ENCODE data around the gene PPARG. TPM values are rescaled to one million over a fixed set of nuclear protein-coding genes. Genes with fewer than 3 reads are reported as not detected.

PPARG gene
- total RNA-seq, 2 experiments from 2014 or later = 0.52 to 0.55 TPM

- no peak for DNase-seq
- H3K27me3 Mint-ChIP-seq = peaks cover 57% of the 10 kb centered on the region
- H3K27ac Mint-ChIP-seq = no peak overlapping the region
- H3K9me3 Mint-ChIP-seq = no peaks in the 10 kb centered on the region
- ChIA-PET CTCF (interaction anchor here (0.7 to 1.7 kb wide), 3 partner anchors 12 to 1848 kb away, joined by 3 to 4 read pairs (median 3); no protein-coding TSS in a partner anchor), POLR2A (interaction anchor here (0.6 kb wide), 1 partner anchor 20 kb away, joined by 13 read pairs; no protein-coding TSS in a partner anchor)
- no peak overlapping the region for H3K4me3 Mint-ChIP-seq
- H3K4me1 Mint-ChIP-seq = peaks cover 2% of the 10 kb centered on the region
- no peaks in the 10 kb centered on the region for H3K36me3 Mint-ChIP-seq (ENCODE audit: low read depth)
Measured at GRCh38 chr3:12286504-12286903, 2.4 kb upstream of the PPARG start.

GRCh38 chr3:12286927-12287726 is 1.7 kb upstream of the PPARG start:
- CTCF ChIA-PET = interaction anchor here (0.7 to 1.1 kb wide), 2 partner anchors 193 to 1847 kb away, joined by 3 read pairs; no protein-coding TSS in a partner anchor

GRCh38 chr3:12287727-12288181 is 1.1 kb upstream of the PPARG start:
- CTCF ChIA-PET = no interaction called here
- peaks cover 59% of the 10 kb centered on the region for H3K27me3 Mint-ChIP-seq

More at GRCh38 chr3:12286927-12287726, 1.7 kb upstream of the PPARG start:
- H3K27me3 Mint-ChIP-seq = peaks cover 55% of the 10 kb centered on the region
- POLR2A ChIA-PET = no interaction called here
- H3K9me3 Mint-ChIP-seq = no peaks in the 10 kb centered on the region
- peak overlapping the region; percentile 54 for H3K4me3 Mint-ChIP-seq
- H3K4me1 Mint-ChIP-seq = peaks cover 2% of the 10 kb centered on the region
- no peak for DNase-seq
- H3K27ac Mint-ChIP-seq = no peak overlapping the region
- H3K36me3 Mint-ChIP-seq (ENCODE audit: low read depth) = no peaks in the 10 kb centered on the region

GRCh38 chr3:12289524-12289923 is 654 bp downstream of the PPARG start:
- H3K9me3 Mint-ChIP-seq = no peaks in the 10 kb centered on the region
- H3K4me1 Mint-ChIP-seq = peaks cover 2% of the 10 kb centered on the region
- no peak overlapping the region for H3K27ac Mint-ChIP-seq
- H3K4me3 Mint-ChIP-seq = no peak overlapping the region
- DNase-seq = no peak
- ChIA-PET POLR2A (no interaction called here), CTCF (no interaction called here)
- peaks cover 56% of the 10 kb centered on the region for H3K27me3 Mint-ChIP-seq
- H3K36me3 Mint-ChIP-seq (ENCODE audit: low read depth) = no peaks in the 10 kb centered on the region

More at GRCh38 chr3:12287727-12288181, 1.1 kb upstream of the PPARG start:
- H3K36me3 Mint-ChIP-seq (ENCODE audit: low read depth) = no peaks in the 10 kb centered on the region
- peaks cover 2% of the 10 kb centered on the region for H3K4me1 Mint-ChIP-seq
- H3K27ac Mint-ChIP-seq = no peak overlapping the region
- no peaks in the 10 kb centered on the region for H3K9me3 Mint-ChIP-seq
- peak overlapping the region; percentile 45 for H3K4me3 Mint-ChIP-seq
- POLR2A ChIA-PET = no interaction called here
- no peak for DNase-seq

- CTCF ChIA-PET = interaction anchor here (0.9 kb wide), 1 partner anchor 30 kb away, joined by 3 read pairs; no protein-coding TSS in a partner anchor
- H3K4me3 Mint-ChIP-seq = no peak overlapping the region
- H3K27me3 Mint-ChIP-seq = peaks cover 31% of the 10 kb centered on the region
- no peak for DNase-seq
- POLR2A ChIA-PET = no interaction called here
- H3K4me1 Mint-ChIP-seq = no peaks in the 10 kb centered on the region
- no peaks in the 10 kb centered on the region for H3K36me3 Mint-ChIP-seq (ENCODE audit: low read depth)
- H3K27ac Mint-ChIP-seq = no peak overlapping the region
- no peaks in the 10 kb centered on the region for H3K9me3 Mint-ChIP-seq
Measured at GRCh38 chr3:12292770-12293169, 3.9 kb downstream of the PPARG start.

GRCh38 chr3:12294885-12295580 is 6.2 kb downstream of the PPARG start:
- Mint-ChIP-seq H3K4me1 (no peaks in the 10 kb centered on the region), H3K27me3 (peaks cover 20% of the 10 kb centered on the region), H3K36me3 (ENCODE audit: low read depth) (no peaks in the 10 kb centered on the region), H3K27ac (no peak overlapping the region), H3K4me3 (no peak overlapping the region), H3K9me3 (no peaks in the 10 kb centered on the region)
- ChIA-PET POLR2A (no interaction called here), CTCF (no interaction called here)
- no peak for DNase-seq

- POLR2A ChIA-PET = no interaction called here
- no peaks in the 10 kb centered on the region for H3K9me3 Mint-ChIP-seq
- H3K4me3 Mint-ChIP-seq = no peak overlapping the region
- no peak for DNase-seq
- no peak overlapping the region for H3K27ac Mint-ChIP-seq
- no peaks in the 10 kb centered on the region for H3K36me3 Mint-ChIP-seq (ENCODE audit: low read depth)
- CTCF ChIA-PET = no interaction called here
- H3K27me3 Mint-ChIP-seq = peaks cover 13% of the 10 kb centered on the region
- H3K4me1 Mint-ChIP-seq = no peaks in the 10 kb centered on the region
Measured at GRCh38 chr3:12296511-12296910, 7.6 kb downstream of the PPARG start.

GRCh38 chr3:12299026-12299425 is 10.2 kb downstream of the PPARG start:
- Mint-ChIP-seq H3K4me1 (no peaks in the 10 kb centered on the region), H3K9me3 (no peaks in the 10 kb centered on the region), H3K4me3 (no peak overlapping the region), H3K27me3 (peaks cover 3% of the 10 kb centered on the region), H3K27ac (no peak overlapping the region), H3K36me3 (ENCODE audit: low read depth) (no peaks in the 10 kb centered on the region)
- ChIA-PET CTCF (interaction anchor here (1.7 kb wide), 1 partner anchor 14 kb away, joined by 4 read pairs; no protein-coding TSS in a partner anchor), POLR2A (no interaction called here)
- no peak for DNase-seq

- Mint-ChIP-seq H3K36me3 (ENCODE audit: low read depth) (no peaks in the 10 kb centered on the region), H3K4me1 (no peaks in the 10 kb centered on the region), H3K27ac (no peak overlapping the region), H3K9me3 (no peaks in the 10 kb centered on the region), H3K27me3 (peaks cover 6% of the 10 kb centered on the region), H3K4me3 (no peak overlapping the region)
- CTCF ChIA-PET = no interaction called here
- no peak for DNase-seq
- POLR2A ChIA-PET = no interaction called here
Measured at GRCh38 chr3:12300137-12300536, 11.3 kb downstream of the PPARG start.

GRCh38 chr3:12301031-12301430 is 12.2 kb downstream of the PPARG start:
- Mint-ChIP-seq H3K27ac (no peak overlapping the region), H3K36me3 (ENCODE audit: low read depth) (no peaks in the 10 kb centered on the region), H3K27me3 (peaks cover 6% of the 10 kb centered on the region), H3K9me3 (no peaks in the 10 kb centered on the region), H3K4me1 (no peaks in the 10 kb centered on the region), H3K4me3 (no peak overlapping the region)
- ChIA-PET CTCF (no interaction called here), POLR2A (no interaction called here)
- no peak for DNase-seq

- DNase-seq = no peak
- ChIA-PET POLR2A (no interaction called here), CTCF (no interaction called here)
- Mint-ChIP-seq H3K4me3 (no peak overlapping the region), H3K27ac (no peak overlapping the region), H3K27me3 (peaks cover 6% of the 10 kb centered on the region), H3K36me3 (ENCODE audit: low read depth) (no peaks in the 10 kb centered on the region), H3K9me3 (no peaks in the 10 kb centered on the region), H3K4me1 (no peaks in the 10 kb centered on the region)
Measured at GRCh38 chr3:12301513-12301912, 12.6 kb downstream of the PPARG start.

GRCh38 chr3:12302564-12302963 is 13.7 kb downstream of the PPARG start:
- no peaks in the 10 kb centered on the region for H3K4me1 Mint-ChIP-seq
- H3K4me3 Mint-ChIP-seq = no peak overlapping the region
- H3K9me3 Mint-ChIP-seq = no peaks in the 10 kb centered on the region
- DNase-seq = no peak
- ChIA-PET POLR2A (no interaction called here), CTCF (no interaction called here)
- no peaks in the 10 kb centered on the region for H3K36me3 Mint-ChIP-seq (ENCODE audit: low read depth)
- H3K27me3 Mint-ChIP-seq = peaks cover 6% of the 10 kb centered on the region
- no peak overlapping the region for H3K27ac Mint-ChIP-seq

GRCh38 chr3:12303534-12303933 is 14.7 kb downstream of the PPARG start:
- H3K4me3 Mint-ChIP-seq = no peak overlapping the region
- H3K27me3 Mint-ChIP-seq = peaks cover 6% of the 10 kb centered on the region
- CTCF ChIA-PET = interaction anchor here (0.6 to 1.4 kb wide), 2 partner anchors 92 to 222 kb away, joined by 3 read pairs; no protein-coding TSS in a partner anchor
- H3K9me3 Mint-ChIP-seq = no peaks in the 10 kb centered on the region
- POLR2A ChIA-PET = no interaction called here
- H3K27ac Mint-ChIP-seq = no peak overlapping the region
- H3K4me1 Mint-ChIP-seq = no peaks in the 10 kb centered on the region
- no peaks in the 10 kb centered on the region for H3K36me3 Mint-ChIP-seq (ENCODE audit: low read depth)
- no peak for DNase-seq

Measured in activated CD4-positive, alpha-beta T cell treated with anti-CD3 and anti-CD28 coated beads, Interleukin-2, amount 10 ng/mL, durations not matched to agents 7 days and 5 days (primary cell).